ENCODE measurements around the gene HSF5.
A peak's percentile ranks its signal among the peaks of the same experiment; 100 is the strongest.

HSF5 gene

GRCh38 chr17:58476812-58477211 is 11.4 kb downstream of the HSF5 start:
- no peak for DNase-seq

DNA sequence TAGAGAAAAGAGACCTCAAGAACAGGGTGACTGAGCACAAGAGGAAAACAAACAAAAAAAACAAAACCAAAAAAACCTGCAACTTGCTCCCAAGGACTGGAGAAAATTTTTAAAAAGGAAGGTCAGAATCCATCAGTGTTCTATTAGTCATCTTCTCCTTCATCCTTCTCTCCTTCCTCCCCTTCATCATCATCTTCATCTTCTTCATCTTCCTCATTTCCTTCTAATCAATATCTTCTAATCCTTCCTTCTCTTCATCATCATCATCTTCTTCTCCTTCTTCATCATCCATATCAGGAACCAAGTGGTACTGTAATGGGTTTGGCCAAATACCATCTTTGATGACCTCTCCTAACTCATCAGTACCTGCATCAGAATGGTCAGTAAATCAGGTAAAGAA is 12.2 kb downstream of the HSF5 start:
- DNase-seq = no peak

DNA sequence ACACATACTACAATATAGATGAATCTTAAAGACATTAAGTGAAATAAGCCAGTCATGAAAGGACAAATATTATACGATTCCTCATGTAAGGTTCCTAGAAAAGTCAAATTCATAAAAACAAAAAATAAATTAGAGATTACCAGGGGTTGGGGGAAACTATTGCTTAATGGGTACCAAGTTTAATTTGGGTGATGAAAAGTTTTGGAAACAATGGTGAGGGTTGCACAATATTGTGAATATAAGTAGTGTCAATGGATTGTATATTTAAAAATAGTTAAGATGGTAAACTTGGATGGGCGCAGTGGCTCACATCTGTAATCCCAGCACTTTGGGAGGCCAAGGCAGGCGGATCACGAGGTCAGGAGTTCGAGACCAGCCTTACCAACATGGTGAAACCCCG is 17.9 kb downstream of the HSF5 start:
- no peak for DNase-seq

DNA sequence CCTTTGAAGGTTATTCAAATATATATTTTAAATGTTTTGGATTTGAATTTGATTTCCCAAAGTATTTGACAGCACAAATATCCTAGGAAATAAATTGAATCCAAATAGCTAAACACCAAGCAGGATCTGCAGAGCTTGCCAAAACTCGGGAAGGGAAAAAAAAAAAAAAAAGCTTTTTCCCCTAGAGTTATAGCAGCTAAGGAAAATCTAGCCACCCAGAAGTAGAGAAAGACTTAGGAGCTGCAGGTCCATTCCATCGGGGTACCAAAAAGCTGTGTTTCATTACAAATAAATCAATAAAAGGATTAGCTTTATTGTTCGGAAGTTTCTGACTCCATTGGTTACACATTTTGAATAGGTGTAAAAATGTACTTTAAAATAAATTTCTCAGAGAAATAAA is 19.3 kb downstream of the HSF5 start:
- no peak for DNase-seq

- DNase-seq = no peak
Measured at GRCh38 chr17:58455491-58455890, 32.7 kb downstream of the HSF5 start.

GRCh38 chr17:58452738-58453137 is 35.5 kb downstream of the HSF5 start:
- DNase-seq = no peak

GRCh38 chr17:58447039-58447975 is 40.9 kb downstream of the HSF5 start:
- DNase-seq = peak; percentile 34

DNA sequence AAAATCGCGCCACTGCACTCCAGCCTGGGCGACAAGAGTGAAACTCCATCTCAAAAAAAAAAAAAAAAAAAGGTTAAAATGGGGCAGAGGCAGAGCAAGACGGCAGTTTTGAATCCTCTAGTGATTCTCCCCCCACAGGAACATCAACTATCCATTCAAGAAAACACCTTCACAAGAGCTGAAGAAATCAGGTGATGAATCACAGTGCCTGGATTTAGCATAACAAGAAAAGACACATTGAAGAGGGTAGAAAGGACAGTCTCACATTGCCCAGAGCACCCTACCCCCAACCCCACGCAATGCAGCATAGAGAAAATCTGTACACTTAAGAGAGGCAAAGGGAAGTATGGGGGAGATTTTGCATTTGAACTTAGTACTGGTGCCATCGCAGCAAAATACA is 42.1 kb downstream of the HSF5 start:
- DNase-seq = no peak

DNA sequence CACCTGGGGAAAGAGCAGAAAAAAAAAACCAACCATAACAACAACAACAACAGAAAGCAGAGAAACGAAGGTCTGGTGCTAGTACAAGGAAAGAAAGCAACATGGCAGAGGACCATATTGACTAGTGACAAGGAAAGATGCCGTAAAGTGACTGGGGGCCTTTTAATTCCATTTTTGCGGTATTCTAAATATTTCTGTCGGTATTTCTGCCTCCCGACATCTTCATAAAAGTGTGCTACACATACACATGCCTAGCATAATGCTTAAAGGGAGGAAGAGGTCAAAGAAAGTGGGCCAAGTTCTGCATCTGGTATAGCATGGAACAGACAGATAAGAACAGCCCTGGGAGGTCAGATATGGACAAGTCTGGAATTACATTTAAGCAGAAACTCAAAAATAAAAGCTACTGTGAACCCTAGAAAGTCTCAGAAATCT is 51.4 kb downstream of the HSF5 start:
- DNase-seq = no peak

DNA sequence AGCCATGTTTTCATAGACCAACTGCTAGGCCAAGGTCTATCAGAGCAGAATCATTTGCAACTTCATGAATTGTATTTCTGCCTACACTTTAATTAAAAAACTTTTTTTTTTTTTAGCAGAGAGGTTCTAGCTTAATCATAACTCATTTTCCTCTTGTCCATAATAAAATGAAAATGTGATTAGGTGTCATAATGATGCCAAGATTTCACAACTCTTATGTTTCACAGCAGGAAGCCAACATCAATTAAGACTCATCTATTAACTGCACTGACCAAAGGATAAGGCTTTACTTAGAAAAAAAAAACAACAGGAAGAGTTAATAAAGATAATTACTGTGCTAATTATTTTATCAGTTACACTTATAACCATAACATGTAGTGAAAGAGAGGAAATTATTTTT is 52.0 kb downstream of the HSF5 start:
- no peak for DNase-seq

DNA sequence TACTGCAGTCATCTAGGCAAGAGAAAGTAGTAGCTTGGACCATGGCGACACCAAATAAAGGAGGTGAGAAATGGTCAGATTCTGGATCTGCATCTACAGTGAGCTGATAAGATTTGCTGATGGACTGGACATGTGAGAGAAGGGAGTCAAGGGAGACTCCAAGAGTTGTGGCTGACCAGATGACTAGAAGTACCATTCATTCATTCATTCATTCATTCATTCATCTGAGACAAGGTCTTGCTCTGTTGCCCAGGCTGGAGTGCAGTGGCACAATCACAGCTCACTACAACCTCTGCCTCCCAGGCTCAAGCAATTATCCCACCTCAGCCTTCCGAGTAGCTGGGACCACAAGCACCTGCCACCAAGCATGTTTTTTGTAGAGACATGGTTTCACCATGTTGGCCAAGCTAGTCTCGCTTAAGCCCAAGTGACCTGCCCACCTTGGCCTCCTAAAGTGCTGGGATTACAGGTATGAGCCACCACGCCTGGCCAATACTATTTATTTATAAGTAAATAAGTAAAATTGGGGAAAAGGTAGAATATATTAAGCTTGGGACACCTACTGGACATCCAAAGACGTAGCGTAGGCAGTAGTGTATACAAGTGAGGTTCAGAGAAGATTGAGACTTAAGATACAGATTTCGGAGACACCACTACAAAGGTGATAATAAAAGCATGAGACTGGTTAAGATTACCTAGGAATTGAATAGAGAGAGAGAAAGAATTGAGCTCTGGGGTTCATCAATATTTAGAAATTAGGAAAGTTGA is 55.2 kb downstream of the HSF5 start:
- no peak for DNase-seq

DNA sequence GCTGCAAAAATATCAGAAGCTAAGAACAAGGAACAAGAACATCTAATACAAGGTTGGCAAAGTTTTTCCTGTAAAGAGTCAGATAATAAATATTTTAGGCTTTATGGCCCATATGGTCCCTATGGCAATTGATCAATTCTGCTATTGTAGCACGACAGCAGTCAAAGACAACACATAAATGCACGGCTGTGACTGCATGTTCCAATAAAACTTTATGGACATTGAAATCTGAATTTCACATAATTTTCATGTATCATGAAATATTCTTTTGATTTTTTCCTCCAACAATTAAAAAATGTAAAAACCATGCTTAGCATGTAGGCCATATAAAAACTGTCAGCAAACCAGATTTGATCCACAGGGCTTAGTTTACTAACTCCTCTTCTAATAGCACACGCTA is 60.4 kb downstream of the HSF5 start:
- no peak for DNase-seq

DNA sequence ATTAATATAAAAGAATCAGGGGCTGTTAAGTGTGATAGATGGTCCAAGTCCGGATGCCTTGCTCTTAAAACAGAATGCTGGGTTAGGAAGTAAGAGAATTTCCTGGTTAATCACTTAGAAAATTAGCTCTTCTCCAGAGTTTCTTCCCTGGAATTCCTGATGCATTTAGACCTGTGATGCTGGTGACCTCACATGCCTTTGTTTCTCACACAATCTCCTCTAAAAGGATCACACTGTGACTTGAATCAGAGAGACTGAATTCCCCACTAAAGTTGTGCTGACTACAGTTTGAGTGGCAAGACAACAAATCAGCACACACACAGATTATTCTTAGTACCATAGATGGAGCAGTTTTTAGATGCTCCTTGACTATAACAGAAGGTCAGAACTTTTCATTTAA is 66.5 kb downstream of the HSF5 start:
- no peak for DNase-seq

GRCh38 chr17:58420827-58421226 is 67.4 kb downstream of the HSF5 start:
- DNase-seq = no peak

- peak; percentile 74 for DNase-seq
Measured at GRCh38 chr17:58417300-58418092, 70.7 kb downstream of the HSF5 start, which contains the start of gene RNF43. Gene RNF43, minus strand, starts transcription at chr17:58417534. Its CDS starts 1,957 bp downstream, at chr17:58415577.

- no peak for DNase-seq
Measured at GRCh38 chr17:58416937-58417299, 71.3 kb downstream of the HSF5 start.

DNA sequence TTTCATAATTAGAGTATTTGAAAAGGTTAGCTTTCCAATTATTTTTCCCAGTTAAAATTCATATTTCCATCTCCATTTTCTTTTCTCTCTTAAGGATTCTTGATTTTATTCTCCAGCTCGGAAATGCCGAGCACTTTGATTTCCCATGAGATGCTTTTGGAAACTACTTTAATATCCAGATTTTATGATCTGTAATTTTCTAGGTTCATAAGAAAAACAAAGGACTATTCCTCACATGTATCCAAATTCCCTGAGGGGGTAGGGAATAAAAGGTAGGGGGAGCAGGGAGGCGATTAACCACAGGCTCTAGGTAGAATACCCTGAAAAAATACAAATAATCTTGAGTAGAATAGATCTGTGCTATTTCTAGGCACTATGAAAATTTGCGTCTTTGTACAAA is 71.8 kb downstream of the HSF5 start:
- DNase-seq = no peak

GRCh38 chr17:58415371-58416055 is 72.7 kb downstream of the HSF5 start:
- DNase-seq = no peak

DNA sequence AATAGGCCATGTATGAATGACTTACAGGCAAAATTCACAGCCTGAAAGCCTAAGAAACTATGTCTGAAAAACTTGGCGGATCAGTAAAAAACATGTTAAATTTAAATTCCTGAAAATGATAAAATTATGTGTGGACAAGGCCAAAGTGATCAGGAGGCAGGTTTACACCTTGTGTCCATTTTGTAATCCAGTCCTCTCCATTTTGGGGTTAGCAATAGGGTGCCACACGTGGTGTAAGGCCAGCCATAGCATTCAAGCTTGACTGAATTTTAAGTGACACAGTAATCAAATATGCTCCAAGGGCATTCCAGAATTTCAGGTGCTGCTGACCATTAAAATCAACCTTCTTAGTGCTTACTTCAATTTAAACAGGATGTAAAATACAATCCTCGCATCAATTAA is 73.6 kb downstream of the HSF5 start:
- no peak for DNase-seq

- no peak for DNase-seq
Measured at GRCh38 chr17:58413684-58414083, 74.5 kb downstream of the HSF5 start.

GRCh38 chr17:58412961-58413586 is 75.1 kb downstream of the HSF5 start:
- no peak for DNase-seq
